Measurements from ENCODE around the gene CAPN11.
"Not testable (repeated sequence)": the region's sequence is repeated elsewhere in the genome, so short reads cannot be mapped to it uniquely, and the experiment has no call there.

Gene CAPN11

DNA sequence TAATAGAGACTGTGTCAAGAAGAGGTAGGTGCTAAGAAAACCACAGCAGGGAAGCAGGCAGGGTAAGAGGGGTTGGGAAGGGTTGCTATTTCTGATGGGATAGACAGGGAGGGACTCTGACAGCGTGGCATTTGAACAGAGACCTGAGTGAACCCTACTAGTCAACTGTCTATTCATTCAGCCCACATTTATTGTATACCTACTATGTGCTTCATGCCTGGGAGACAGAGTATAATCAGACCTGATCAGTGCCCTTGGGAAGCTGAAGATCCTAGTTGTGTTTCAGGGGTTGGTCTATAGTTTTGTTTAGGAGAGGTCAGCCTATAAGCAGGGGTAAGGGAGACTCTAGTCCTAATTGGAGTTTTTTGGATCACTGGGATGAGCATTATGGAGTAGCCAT, 14.9 kb upstream of the CAPN11 start:
- Mint-ChIP-seq H3K4me1 (peaks cover 9% of the 10 kb centered on the region), H3K9me3 (no peaks in the 10 kb centered on the region), H3K4me3 (no peak overlapping the region), H3K36me3 (peaks cover 31% of the 10 kb centered on the region), H3K27ac (peak overlapping the region; percentile 72)
- DNase-seq (ENCODE audit: low spot score in 2 of 2), result no peak
- ATAC-seq, result no peak

DNA sequence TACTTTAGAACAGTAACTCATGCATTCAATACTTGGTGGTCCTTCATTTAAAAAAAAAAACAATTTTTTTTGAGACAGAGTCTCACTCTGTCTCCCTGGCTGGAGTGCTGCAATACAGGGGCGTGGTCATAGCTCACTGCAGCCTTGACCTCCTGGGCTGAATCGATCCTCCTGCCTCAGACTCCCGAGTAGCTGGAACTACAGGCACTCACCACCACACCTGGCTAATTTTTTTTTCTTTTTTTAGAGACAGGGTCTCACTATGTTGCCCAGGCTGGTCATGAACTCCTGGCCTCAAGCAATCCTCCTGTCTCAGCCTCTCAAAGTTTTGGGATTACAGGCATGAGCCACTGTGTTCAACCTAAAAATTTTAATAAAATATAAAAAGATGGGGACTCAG, 14.1 kb upstream of the CAPN11 start:
- not testable (repeated sequence) for DNase-seq (ENCODE audit: low spot score in 2 of 2); H3K9me3 Mint-ChIP-seq; H3K27ac Mint-ChIP-seq; ATAC-seq; H3K4me1 Mint-ChIP-seq; H3K4me3 Mint-ChIP-seq
- peaks cover 25% of the 10 kb centered on the region for H3K36me3 Mint-ChIP-seq

DNA sequence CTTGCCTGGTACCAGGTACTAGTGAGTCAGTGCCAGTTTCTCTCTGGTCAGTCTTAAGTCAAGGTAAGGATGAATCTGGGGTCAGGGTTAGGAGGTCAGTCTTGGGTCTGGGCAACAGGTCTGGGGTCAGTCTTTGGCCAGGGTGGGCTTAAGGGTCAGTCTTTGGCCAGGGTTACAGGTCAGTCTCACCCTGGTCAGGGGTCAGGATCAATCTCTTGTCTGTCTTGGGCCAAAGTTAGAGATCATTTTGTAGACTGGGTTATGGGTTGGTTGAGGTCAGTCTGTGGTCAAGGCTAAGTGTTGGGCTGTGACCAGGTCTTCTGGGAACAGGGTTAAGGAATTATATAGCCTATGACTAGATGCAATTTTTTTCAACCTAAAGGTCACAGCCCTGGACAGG, 12.8 kb upstream of the CAPN11 start:
- H3K36me3 Mint-ChIP-seq, result peaks cover 21% of the 10 kb centered on the region
- H3K9me3 Mint-ChIP-seq, result no peaks in the 10 kb centered on the region
- no peak for DNase-seq (ENCODE audit: low spot score in 2 of 2)
- H3K4me1 Mint-ChIP-seq, result peaks cover 2% of the 10 kb centered on the region
- H3K4me3 Mint-ChIP-seq, result no peak overlapping the region
- peak overlapping the region; percentile 23 for H3K27ac Mint-ChIP-seq
- ATAC-seq, result no peak

DNA sequence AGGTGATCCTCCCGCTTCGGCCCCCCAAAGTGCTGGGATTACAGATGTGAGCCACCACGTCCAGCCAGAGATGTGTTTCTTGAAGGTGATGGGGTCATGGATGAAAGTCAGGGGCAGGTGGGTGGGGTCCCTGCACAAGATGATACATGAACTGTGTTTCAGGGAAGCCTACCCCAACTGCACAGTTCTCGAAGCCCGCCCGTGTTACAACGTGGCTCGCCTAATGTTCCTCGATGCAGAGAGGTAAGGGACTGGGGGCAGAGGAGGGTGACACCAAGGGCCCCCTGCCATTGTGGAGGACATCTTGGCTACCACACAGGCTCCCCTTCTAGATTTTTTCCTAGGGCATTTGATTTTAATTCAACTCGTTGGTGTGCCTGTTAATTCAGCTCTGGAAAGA, 11.9 kb upstream of the CAPN11 start:
- Mint-ChIP-seq H3K27ac (no peak overlapping the region), H3K36me3 (peaks cover 22% of the 10 kb centered on the region), H3K4me1 (peaks cover 8% of the 10 kb centered on the region), H3K4me3 (no peak overlapping the region), H3K9me3 (no peaks in the 10 kb centered on the region)
- DNase-seq (ENCODE audit: low spot score in 2 of 2), result no peak
- no peak for ATAC-seq

DNA sequence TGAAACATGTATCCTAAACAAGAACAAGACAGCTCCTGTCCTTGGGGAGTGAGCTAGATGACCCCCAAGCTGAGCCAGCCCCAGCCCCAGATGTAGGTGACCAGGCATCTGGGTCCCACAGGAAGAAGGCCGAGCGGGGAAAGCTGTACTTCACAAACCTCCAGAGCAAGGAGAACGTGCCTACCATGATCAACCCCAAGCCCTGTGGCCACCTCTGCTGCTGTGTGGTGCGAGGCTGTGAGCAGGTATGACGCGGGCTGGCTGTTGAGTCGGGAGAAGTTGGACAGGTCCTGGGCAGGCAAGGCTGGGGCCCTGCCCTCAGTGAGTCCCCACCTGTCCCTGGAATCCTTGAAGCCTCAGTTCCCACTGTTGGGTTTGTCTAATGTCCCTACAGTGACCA, 11.4 kb upstream of the CAPN11 start:
- Mint-ChIP-seq H3K9me3 (no peaks in the 10 kb centered on the region), H3K36me3 (peaks cover 27% of the 10 kb centered on the region), H3K4me1 (peaks cover 9% of the 10 kb centered on the region), H3K27ac (no peak overlapping the region), H3K4me3 (no peak overlapping the region)
- ATAC-seq, result no peak
- no peak for DNase-seq (ENCODE audit: low spot score in 2 of 2)

DNA sequence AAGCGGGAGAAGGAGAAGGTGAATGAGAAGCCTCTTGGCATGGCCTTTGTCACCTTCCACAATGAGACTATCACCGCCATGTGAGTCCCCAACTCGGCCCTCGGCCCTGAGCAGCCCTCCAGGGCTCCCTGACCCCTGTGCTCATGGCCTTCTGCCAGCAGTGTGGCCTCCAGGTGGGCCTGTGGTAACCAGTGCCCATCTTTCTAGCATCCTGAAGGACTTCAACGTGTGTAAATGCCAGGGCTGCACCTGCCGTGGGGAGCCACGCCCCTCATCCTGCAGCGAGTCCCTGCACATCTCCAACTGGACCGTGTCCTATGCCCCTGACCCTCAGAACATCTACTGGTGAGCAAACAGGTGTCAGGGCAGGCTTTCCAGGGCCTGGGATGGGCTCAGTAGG, 10.3 kb upstream of the CAPN11 start:
- Mint-ChIP-seq H3K4me1 (peaks cover 9% of the 10 kb centered on the region), H3K27ac (no peak overlapping the region), H3K36me3 (peaks cover 27% of the 10 kb centered on the region), H3K9me3 (no peaks in the 10 kb centered on the region), H3K4me3 (no peak overlapping the region)
- DNase-seq (ENCODE audit: low spot score in 2 of 2) (no peak), ATAC-seq (no peak)

DNA sequence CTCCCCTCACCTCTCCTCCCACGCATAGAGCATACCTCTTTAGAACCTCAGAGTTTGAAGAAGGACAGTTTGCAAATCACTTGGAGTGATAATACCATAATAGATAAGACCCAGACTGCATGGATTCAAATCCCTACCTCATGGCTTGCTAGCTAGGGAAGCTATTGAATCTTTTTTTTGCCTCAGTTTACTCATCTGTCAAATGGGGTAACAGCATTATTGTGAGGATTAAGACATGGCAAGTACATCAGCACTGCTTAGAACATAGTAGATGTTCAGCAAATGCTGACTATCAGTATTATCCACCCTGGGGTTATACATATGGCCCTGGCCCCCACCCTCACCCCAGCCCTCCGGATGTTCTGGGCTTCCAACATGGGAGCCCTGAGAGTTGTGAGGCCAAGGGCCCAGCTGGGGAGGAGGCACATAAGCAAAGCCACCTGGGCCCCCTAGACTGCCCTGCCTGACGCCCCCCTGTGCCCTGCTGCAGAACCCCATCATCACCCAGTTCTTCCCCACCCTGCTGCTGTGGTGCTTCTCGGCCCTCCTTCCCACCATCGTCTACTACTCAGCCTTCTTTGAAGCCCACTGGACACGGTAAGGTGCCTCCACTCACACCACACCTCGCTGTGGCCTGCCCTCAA, 9.1 kb upstream of the CAPN11 start:
- Mint-ChIP-seq H3K9me3 (no peaks in the 10 kb centered on the region), H3K36me3 (peaks cover 22% of the 10 kb centered on the region), H3K4me1 (peaks cover 9% of the 10 kb centered on the region), H3K27ac (no peak overlapping the region), H3K4me3 (no peak overlapping the region)
- DNase-seq (ENCODE audit: low spot score in 2 of 2), result no peak
- ATAC-seq, result no peak

DNA sequence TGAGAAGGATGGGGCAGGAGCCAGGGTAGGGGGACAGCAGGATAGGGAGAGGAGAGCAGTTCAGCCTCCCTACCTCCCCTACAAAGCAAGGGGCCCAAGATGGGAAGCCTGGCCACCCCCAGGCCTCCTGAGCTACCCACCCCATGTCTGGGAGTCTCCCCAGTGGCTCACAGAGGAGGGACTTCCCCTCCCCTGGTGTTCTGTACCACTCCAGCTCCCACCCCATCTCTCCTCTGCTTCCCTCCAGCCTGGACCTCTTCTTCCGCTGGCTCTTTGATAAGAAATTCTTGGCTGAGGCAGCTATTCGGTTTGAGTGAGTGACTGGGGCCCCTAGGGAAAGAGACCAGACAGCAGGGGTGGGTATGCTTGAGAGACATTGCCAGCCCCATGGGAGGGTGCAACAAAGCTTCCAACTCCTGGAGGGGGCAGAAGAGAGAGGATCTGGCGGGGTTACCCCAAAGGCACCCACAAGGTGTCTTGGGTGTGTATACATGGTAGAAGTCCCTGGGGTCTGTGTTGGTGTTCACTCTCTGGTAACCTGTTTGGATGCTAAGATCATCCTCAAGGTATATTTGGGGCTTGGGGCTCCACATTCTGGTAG, 8.2 kb upstream of the CAPN11 start:
- Mint-ChIP-seq H3K4me3 (no peak overlapping the region), H3K4me1 (peaks cover 9% of the 10 kb centered on the region), H3K9me3 (no peaks in the 10 kb centered on the region), H3K27ac (peak overlapping the region; percentile 33), H3K36me3 (peaks cover 13% of the 10 kb centered on the region)
- no peak for DNase-seq (ENCODE audit: low spot score in 2 of 2)
- ATAC-seq, result no peak

DNA sequence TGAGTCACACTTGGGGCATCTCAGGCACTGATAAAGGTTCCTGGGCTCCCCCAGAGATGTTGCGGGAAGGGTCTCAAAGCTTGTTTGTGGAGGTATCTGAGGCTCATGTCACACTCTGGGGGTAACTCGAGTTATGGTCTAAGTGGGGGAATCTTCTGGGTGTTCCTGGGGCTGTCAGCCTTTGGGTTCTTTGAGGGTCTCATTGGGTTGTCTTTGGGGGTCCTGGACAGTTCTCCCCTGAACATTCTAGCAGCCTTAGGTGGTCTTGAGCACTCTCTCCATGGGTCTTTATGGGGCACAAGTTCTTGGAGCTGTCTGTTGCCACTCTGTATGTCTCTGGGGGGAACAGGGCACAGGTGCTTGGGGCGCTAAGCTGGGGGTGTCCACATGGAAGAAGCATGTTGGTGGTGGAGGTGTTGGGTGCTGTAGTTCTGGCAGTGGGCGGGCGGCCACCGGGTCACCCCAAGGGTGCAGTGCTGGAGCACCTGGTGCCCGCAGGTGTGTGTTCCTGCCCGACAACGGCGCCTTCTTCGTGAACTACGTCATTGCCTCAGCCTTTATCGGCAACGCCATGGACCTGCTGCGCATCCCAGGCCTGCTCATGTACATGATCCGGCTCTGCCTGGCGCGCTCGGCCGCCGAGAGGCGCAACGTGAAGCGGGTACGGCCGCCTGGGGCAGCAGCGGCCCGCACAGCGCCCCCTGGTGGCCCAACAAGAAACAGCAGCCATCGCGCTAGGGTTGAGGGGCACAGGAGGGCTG, 7.1 kb upstream of the CAPN11 start:
- Mint-ChIP-seq H3K4me3 (no peak overlapping the region), H3K36me3 (peaks cover 6% of the 10 kb centered on the region), H3K9me3 (no peaks in the 10 kb centered on the region), H3K4me1 (peaks cover 9% of the 10 kb centered on the region), H3K27ac (peak overlapping the region; percentile 33)
- DNase-seq (ENCODE audit: low spot score in 2 of 2), result peak; percentile 86 to 92
- peak; percentile 85 for ATAC-seq

DNA sequence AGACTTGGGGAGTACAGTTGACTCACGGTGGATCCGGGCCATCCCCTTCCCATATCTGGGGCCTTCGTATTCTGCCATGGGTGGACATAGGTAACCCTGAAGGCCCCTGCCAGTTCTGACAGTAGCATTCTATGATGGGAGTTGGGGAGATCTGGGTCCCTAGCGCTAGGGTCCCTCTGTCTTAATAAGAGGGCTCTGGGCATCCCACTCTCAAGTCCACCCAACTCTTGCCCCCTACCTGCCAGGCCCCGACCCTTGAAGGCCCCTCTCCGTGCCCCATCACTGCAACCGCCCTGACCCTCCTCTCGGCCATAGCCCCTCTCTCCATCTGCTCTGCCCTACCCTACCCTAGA, 6.5 kb upstream of the CAPN11 start:
- no peak overlapping the region for H3K27ac Mint-ChIP-seq
- DNase-seq (ENCODE audit: low spot score in 2 of 2) (no peak), ATAC-seq (no peak)
- peaks cover 6% of the 10 kb centered on the region for H3K36me3 Mint-ChIP-seq
- no peaks in the 10 kb centered on the region for H3K9me3 Mint-ChIP-seq
- peaks cover 9% of the 10 kb centered on the region for H3K4me1 Mint-ChIP-seq
- H3K4me3 Mint-ChIP-seq, result no peak overlapping the region

DNA sequence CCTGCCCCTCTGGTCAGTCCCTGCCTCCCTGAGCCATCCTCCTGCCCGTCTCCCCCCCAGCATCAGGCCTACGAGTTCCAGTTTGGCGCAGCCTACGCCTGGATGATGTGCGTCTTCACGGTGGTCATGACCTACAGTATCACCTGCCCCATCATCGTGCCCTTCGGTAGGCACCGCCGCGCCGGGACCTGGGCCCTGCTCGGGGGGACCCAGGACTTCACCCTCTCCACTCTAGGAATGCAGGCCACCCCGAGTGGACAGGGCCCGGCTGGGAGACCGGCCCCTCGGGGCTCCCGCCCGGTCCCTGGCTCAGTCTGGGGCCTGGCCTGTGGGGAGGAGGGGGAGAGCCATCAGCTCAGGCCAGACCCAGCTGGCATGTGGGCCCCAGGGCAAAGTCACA, 6.1 kb upstream of the CAPN11 start:
- H3K4me3 Mint-ChIP-seq, result no peak overlapping the region
- H3K36me3 Mint-ChIP-seq, result peaks cover 6% of the 10 kb centered on the region
- no peaks in the 10 kb centered on the region for H3K9me3 Mint-ChIP-seq
- peaks cover 9% of the 10 kb centered on the region for H3K4me1 Mint-ChIP-seq
- H3K27ac Mint-ChIP-seq, result no peak overlapping the region
- no peak for DNase-seq (ENCODE audit: low spot score in 2 of 2)
- no peak for ATAC-seq

DNA sequence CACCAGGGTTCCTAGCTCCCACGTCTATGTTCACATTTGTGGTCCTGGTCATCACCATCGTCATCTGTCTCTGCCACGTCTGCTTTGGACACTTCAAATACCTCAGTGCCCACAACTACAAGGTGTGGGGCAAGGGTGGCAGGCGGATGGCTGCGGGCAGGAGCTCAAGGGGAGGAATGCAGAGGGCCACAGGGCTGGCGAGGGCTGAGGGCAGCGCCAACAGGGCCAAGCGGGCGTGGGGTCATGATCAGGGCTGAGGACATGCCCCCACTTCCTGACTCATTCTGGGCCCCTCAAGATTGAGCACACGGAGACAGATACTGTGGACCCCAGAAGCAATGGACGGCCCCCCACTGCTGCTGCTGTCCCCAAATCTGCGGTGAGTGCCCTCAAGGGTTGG, 4.6 kb upstream of the CAPN11 start:
- DNase-seq (ENCODE audit: low spot score in 2 of 2) (no peak), ATAC-seq (no peak)
- Mint-ChIP-seq H3K9me3 (no peaks in the 10 kb centered on the region), H3K36me3 (peaks cover 6% of the 10 kb centered on the region), H3K27ac (no peak overlapping the region), H3K4me3 (no peak overlapping the region), H3K4me1 (peaks cover 9% of the 10 kb centered on the region)

DNA sequence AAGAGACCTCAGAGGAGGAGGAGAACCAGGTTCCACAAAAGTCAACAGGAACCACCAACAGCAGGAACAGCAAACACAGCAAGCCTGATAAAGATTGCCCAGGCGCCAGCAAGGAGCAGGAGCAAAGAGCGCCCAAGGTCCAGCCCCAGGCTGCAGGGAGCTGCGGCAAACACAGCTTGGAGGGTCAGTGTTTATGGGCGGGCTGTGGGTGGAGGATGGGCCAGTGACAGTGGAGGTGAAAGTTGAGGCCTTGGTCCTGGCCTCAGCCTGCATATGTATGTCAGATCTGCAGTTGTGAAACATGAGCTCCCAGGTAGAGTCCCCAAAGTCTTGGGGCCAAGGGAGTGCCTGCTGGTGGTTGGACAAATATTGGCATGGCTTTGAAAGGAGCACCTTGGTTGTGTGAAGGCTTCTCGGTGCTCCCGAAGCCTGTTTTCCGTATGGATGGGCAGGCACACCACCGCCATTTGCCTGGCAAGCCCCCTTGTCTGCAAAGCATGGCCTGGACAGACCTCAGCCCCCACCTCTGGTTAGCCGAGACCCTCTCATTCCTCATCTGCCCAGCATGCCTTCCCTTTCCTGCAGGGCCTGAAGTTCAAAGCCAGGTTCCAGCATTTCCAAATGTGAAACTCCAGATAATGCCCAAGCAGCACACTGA, 2.0 kb upstream of the CAPN11 start:
- H3K4me3 Mint-ChIP-seq, result no peak overlapping the region
- H3K4me1 Mint-ChIP-seq, result peaks cover 6% of the 10 kb centered on the region
- DNase-seq (ENCODE audit: low spot score in 2 of 2) (no peak), ATAC-seq (no peak)
- H3K36me3 Mint-ChIP-seq, result peaks cover 5% of the 10 kb centered on the region
- no peaks in the 10 kb centered on the region for H3K9me3 Mint-ChIP-seq
- H3K27ac Mint-ChIP-seq, result peak overlapping the region; percentile 32

DNA sequence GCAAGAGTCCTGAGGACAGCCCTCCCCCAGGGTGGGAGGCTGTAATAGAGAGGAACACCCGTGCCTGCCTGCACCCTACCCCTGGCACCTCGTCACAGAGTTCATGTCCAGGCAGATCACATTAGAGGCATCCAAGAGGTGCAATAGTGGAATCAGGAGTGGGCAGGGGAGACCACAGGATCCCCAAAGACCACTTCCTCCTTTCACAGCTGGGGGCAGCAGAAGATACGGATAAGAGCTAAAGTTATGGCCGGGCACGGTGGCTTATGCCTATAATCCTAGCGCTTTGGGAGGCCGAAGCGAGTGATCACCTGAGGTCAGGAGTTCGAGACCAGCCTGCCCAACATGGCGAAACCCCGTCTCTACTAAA, 1.5 kb upstream of the CAPN11 start:
- ATAC-seq, result no peak
- Mint-ChIP-seq H3K36me3 (peaks cover under 1% of the 10 kb centered on the region), H3K9me3 (no peaks in the 10 kb centered on the region), H3K27ac (peak overlapping the region; percentile 32), H3K4me1 (peaks cover 8% of the 10 kb centered on the region), H3K4me3 (no peak overlapping the region)
- no peak for DNase-seq (ENCODE audit: low spot score in 2 of 2)

DNA sequence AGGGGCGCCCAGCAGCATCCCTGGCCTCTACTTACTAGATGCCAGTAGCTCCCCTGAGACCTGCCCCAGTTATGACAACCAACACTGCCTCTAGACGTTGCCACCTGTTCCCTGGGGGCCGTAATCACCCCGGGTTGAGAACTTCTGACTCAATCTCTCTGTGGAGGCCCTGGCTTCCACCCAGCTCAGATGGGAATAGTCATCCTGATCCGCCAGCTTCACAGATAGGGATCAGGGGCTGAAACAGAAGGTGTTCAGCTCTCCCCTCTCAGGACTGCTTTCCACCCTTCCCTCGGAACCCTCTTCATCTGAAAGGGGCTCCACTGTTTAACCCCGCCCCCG, 3.3 kb downstream of the CAPN11 start:
- H3K27ac Mint-ChIP-seq, result peak overlapping the region; percentile 77
- H3K4me3 Mint-ChIP-seq, result no peak overlapping the region
- no peaks in the 10 kb centered on the region for H3K9me3 Mint-ChIP-seq
- peak; percentile 43 for ATAC-seq
- DNase-seq (ENCODE audit: low spot score in 2 of 2), result no peak
- H3K36me3 Mint-ChIP-seq, result no peaks in the 10 kb centered on the region
- peaks cover 13% of the 10 kb centered on the region for H3K4me1 Mint-ChIP-seq
